Measurements from ENCODE around the gene RAB8A. TPM values are rescaled to one million over a fixed set of nuclear protein-coding genes. Genes with fewer than 3 reads are reported as not detected.
"Not testable (repeated sequence)": the region's sequence is repeated elsewhere in the genome, so short reads cannot be mapped to it uniquely, and the experiment has no call there.

RAB8A gene
- total RNA-seq, 1 donor, result 107 TPM

DNA sequence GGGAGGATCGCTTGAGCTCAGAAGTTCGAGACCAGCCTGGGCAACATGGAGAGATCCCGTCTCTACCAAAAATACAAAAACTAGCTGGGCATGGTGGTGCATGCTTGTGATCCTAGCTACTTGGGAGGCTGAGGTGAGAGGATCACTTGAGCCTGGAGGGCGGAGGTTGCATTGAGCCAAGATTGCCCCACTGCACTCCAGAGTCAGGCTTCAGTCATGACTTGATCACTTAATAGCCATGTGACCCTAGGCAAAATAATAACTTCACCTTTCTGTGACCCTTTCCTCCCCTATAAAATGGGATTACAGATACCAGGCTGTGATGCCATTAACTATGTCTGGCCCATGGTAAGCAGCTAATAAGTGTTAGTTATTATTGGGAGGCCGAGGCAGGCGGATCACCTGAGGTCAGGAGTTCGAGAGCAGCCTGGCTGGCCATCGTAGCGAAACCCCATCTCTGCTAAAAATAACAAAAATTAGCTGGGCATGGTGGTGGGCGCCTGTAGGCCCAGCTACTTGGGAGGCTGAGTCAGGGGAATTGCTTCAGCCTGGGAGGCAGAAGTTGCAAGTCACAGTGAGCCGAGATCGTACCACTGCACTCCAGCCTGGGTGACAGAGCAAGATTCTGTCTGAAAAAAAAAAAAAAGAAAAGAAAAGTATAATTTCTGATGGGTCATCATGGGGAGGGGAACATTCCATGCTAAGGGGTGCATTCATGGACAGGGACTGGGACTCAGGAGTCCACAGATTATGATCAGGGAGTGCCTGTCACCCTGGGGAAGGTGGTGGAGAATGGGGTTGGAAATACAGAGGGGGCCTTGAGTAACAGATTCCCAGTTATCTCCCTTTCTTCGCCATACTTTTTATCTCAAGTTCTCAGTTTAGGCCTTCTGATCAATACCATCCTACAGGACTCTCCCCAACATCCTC is 19.9 kb upstream of the RAB8A start:
- no peaks in the 10 kb centered on the region for H3K27me3 ChIP-seq (ENCODE audit: insufficient read depth, low read length)
- no peak overlapping the region for H3K4me3 ChIP-seq (ENCODE audit: low read length)
- no peaks in the 10 kb centered on the region for H3K9me3 ChIP-seq (ENCODE audit: low read depth, low read length)
- peaks cover 18% of the 10 kb centered on the region for H3K4me1 ChIP-seq (ENCODE audit: insufficient read depth, low read length)

DNA sequence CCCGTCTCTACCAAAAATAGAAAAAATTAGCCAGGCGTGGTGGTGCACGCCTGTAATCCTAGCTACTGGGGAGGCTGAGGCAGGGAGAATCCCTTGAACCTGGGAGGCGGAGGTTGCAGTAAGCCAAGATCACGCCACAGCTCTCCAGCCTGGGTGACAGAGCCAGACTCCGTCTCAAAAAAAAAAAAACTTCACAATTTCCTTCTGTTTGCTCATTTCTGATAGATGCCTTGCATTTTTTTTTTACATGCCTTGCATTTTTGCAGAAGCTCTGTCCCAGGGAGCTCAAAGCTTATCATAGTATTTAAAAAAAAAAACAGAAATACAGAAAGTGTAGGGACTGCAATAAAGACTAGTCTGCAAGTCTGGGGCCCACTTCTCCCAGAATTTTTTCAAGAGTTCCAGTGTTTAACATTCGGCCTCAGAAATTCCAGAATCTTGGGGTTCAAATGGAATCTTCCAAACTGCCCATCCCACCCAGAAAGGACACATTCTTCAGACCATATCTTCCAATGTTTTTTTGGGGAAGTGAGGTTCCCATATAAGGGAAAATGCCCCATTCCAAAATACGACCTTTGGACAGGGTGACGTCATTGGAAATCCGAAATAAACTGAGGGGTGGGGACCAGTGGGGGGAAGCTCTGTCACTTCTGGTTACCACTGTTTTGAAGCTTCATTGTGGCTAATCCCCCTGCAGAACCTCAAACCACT is 17.2 kb upstream of the RAB8A start:
- no peaks in the 10 kb centered on the region for H3K9me3 ChIP-seq (ENCODE audit: low read depth, low read length)
- peaks cover 10% of the 10 kb centered on the region for H3K4me1 ChIP-seq (ENCODE audit: insufficient read depth, low read length)
- H3K27me3 ChIP-seq (ENCODE audit: insufficient read depth, low read length), result no peaks in the 10 kb centered on the region
- H3K4me3 ChIP-seq (ENCODE audit: low read length), result no peak overlapping the region

DNA sequence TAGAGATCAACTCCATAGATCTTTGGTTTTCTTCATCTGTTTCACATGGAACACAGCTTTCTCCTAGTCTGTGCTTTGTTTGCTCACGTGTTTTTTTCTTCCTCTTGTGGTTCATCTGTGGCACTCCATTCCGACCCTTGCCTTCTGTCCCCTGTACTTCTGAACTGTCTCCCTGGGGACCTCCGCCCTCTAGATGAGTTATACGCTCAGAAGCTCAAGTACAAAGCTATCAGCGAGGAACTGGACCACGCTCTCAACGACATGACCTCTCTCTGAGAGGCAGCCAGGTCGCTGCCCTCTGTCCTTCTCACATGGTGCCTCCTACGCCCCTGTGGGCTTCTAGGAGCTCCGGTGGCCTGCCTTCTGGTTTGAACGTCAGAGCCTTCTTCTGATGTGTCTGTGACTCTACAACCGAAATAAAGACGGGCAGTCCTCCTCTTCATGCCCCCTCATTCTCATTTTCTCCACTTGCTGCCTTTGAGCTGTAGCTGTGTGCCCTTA is 16.6 kb upstream of the RAB8A start:
- Histone ChIP-seq H3K4me1 (ENCODE audit: insufficient read depth, low read length) (peaks cover 10% of the 10 kb centered on the region), H3K27me3 (ENCODE audit: insufficient read depth, low read length) (no peaks in the 10 kb centered on the region), H3K9me3 (ENCODE audit: low read depth, low read length) (no peaks in the 10 kb centered on the region), H3K4me3 (ENCODE audit: low read length) (no peak overlapping the region)

DNA sequence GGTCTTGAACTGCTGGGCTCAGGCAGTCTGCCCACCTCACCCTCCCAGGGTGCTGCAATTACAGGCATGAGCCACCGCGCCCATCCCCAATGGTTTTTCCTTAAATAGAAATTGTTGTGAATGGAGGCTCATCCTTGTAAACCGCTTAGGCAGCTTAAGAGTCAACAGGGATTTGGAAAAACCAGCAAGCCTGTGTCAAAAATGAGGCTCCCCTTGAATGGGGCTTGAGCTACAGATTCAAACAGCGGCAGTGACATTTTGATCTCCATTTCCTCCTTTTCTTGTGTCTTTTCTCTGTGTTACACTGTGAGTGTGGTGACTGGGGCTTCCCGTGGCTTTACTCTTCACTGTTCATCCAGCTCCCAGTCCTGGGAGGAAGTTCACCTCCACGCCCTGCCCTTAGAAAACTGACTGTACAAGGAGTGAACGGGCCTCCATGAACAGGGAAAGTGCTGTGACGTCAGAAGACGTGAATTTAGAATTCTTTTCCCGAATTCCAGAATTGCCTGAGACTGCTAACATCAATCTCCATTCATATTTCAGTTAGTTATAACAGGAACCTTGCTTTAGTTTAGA is 15.3 kb upstream of the RAB8A start:
- peaks cover 10% of the 10 kb centered on the region for H3K4me1 ChIP-seq (ENCODE audit: insufficient read depth, low read length)
- H3K27me3 ChIP-seq (ENCODE audit: insufficient read depth, low read length), result no peaks in the 10 kb centered on the region
- H3K4me3 ChIP-seq (ENCODE audit: low read length), result no peak overlapping the region
- no peaks in the 10 kb centered on the region for H3K9me3 ChIP-seq (ENCODE audit: low read depth, low read length)

DNA sequence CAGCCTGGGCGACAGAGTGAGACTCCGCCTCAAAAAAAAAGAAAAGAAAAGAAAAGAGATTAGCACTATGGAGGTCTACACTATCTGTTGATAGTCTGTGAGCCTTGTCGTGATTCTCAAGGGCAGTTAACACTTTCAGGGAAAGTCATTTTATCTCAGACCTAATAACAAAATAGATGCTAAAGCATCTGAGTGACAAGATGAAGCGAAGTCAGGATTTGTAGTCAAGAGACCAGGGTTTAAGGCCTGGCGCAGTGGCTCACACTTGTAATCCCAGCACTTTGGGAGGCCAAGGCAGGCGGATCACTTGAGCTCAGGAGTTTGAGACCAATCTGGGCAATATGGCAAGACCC is 13.3 kb upstream of the RAB8A start:
- Histone ChIP-seq H3K4me3 (ENCODE audit: low read length) (no peak overlapping the region), H3K27me3 (ENCODE audit: insufficient read depth, low read length) (no peaks in the 10 kb centered on the region), H3K9me3 (ENCODE audit: low read depth, low read length) (no peaks in the 10 kb centered on the region), H3K4me1 (ENCODE audit: insufficient read depth, low read length) (peaks cover 10% of the 10 kb centered on the region)

DNA sequence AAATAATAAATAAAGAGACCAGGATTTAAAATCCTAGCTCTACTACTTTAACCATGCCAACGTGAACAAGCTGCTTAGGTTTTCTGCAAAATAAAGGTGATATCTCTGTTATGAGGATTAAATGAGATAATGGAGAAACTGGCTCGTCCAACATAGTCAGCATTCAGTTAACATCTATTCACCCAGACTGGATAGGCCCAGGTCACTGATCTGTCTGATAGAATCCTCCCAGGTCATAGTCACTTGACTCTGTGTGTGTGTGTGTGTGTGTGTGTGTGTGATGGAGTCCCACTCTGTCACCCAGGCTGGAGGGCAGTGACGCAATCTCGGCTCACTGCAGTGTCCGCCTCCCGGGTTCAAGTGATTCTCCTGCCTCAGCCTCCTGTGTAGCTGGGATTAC is 12.9 kb upstream of the RAB8A start:
- H3K27me3 ChIP-seq (ENCODE audit: insufficient read depth, low read length), result no peaks in the 10 kb centered on the region

DNA sequence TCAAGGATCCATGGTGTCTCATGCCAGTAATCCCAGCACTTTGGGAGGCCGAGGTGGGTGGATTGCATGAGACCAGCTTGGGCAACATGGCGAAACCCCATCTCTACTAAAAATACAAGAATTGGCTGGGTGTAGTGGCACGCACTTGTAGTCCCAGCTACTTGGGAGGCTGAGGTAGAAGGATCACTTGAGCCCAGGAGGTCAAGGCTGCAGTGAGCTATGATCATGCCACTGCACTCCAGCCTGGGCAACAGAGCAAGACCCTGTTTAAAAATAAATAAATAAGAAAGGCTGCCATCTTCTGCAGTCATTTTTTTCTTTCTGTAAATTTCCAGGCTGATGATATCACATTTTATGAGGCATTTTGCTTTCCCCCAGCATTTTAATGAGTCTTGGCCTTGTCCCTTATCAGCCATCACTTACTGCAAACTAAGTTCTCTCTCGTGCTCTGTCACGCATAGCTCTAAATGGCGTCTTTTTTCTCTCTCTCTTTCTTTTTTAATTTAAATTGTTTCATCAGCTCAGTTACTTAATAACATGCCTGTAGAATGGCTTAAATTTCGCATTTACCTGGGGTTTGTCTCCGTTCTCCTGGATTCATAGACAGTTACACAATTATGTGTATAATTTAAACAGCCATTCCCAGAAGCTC is 12.2 kb upstream of the RAB8A start:
- not testable (repeated sequence) for H3K9me3 ChIP-seq (ENCODE audit: low read depth, low read length); H3K4me3 ChIP-seq (ENCODE audit: low read length); H3K27me3 ChIP-seq (ENCODE audit: insufficient read depth, low read length)
- H3K4me1 ChIP-seq (ENCODE audit: insufficient read depth, low read length), result peaks cover 14% of the 10 kb centered on the region

More for the DNA sequence above, 12.9 kb upstream of the RAB8A start:
- Histone ChIP-seq H3K4me3 (ENCODE audit: low read length) (no peak overlapping the region), H3K4me1 (ENCODE audit: insufficient read depth, low read length) (peaks cover 10% of the 10 kb centered on the region), H3K9me3 (ENCODE audit: low read depth, low read length) (no peaks in the 10 kb centered on the region)

DNA sequence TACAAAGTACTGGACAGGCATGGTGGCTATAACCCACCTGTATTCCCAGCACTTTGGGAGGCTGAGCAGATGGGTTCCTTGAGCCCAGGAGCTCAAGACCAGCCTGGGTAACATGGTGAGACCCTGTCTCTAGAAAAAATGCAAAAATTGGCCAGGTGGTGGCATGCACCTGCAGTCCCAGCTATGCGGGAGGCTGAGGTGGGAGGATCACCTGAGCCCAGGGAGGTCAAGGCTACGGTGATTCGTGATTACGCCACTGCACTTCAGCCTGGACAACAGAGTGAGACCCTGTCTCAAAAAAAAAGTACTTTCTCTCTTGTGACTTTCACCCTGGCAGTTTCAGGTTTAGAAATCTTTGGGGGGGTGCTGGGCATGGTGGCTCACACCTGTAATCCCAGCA is 11.2 kb upstream of the RAB8A start:
- no peaks in the 10 kb centered on the region for H3K9me3 ChIP-seq (ENCODE audit: low read depth, low read length)
- peaks cover 15% of the 10 kb centered on the region for H3K4me1 ChIP-seq (ENCODE audit: insufficient read depth, low read length)
- no peaks in the 10 kb centered on the region for H3K27me3 ChIP-seq (ENCODE audit: insufficient read depth, low read length)
- no peak overlapping the region for H3K4me3 ChIP-seq (ENCODE audit: low read length)

DNA sequence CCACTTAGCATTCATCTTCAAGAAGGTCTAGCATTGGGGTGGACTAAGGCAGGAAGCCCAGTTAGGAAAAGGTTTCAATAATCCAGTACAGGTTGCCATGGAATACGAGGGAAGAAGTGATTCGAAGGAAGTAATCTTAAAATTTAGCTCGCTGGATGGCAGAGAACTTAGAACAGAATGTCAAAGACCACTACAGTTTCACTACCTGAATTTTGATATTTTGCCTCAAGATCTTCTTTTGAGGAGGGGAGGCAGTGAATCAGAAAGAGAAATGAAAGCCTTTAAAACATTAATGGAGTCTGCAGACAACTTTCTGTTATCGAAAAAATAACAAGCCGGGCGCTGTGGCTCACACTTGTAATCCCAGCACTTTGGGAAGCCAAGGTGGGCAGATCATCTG is 7.0 kb upstream of the RAB8A start:
- no peak overlapping the region for H3K4me3 ChIP-seq (ENCODE audit: low read length)
- H3K9me3 ChIP-seq (ENCODE audit: low read depth, low read length), result no peaks in the 10 kb centered on the region
- peaks cover 26% of the 10 kb centered on the region for H3K4me1 ChIP-seq (ENCODE audit: insufficient read depth, low read length)
- H3K27me3 ChIP-seq (ENCODE audit: insufficient read depth, low read length), result no peaks in the 10 kb centered on the region

DNA sequence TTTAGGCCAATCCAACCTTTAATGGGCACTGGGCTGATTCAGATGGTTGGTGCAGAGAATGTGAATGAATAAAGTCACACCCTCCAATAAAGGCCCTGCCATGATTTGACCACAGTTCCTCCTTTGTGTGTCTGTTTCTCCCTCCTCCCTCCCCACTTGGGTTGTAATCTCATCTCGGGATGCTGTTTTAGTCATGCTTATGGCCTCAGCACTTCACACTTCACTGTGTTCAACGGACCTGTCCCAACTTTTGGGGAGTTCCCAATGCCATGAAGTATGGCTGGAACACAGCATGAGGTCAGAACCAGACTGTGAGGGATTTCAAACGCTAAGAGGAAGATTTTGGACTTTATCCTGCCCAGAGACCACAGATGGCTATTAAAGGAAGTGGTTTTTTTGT is 5.6 kb upstream of the RAB8A start:
- Histone ChIP-seq H3K9me3 (ENCODE audit: low read depth, low read length) (no peaks in the 10 kb centered on the region), H3K27me3 (ENCODE audit: insufficient read depth, low read length) (no peaks in the 10 kb centered on the region), H3K4me1 (ENCODE audit: insufficient read depth, low read length) (peaks cover 32% of the 10 kb centered on the region), H3K4me3 (ENCODE audit: low read length) (no peak overlapping the region)

DNA sequence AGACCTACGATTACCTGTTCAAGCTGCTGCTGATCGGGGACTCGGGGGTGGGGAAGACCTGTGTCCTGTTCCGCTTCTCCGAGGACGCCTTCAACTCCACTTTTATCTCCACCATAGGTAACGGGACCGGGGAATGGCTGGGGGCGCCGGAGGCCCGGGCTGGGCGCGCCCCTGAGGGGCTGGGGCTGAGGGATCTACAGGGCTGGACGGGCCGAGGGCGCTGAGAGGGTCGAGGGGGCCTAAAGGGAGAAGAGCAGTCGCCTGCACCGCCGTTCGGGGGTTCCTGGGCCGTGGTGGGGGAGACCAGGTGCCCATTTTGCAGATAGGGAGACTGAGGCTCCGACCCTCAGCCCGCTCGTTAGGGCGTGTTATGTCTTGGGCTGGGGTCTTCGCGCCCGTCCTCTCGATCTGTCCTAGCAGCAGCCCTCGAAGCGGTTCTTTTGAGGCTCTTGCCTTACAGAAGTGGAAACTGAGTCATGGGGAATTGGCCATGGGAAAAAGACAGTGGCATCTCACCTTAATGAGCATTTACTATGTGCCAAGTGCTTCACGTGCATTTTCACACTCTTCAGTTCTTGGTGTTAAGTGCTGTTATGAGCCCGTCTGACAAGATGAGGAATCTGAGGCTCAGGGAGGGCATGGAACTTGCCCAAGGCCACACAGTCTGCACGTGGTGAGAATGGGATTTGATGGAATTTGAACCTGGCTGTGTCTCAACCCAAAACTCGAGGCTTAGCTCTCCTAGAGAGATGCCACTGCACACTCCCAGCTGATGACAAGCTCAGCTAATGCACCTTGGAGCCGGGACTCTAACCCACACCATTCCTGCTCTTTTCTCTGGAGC is 442 bp downstream of the RAB8A start:
- Histone ChIP-seq H3K9me3 (ENCODE audit: low read depth, low read length) (no peaks in the 10 kb centered on the region), H3K4me3 (ENCODE audit: low read length) (peak overlapping the region; percentile 99), H3K4me1 (ENCODE audit: insufficient read depth, low read length) (peaks cover 59% of the 10 kb centered on the region), H3K27me3 (ENCODE audit: insufficient read depth, low read length) (no peaks in the 10 kb centered on the region)

DNA sequence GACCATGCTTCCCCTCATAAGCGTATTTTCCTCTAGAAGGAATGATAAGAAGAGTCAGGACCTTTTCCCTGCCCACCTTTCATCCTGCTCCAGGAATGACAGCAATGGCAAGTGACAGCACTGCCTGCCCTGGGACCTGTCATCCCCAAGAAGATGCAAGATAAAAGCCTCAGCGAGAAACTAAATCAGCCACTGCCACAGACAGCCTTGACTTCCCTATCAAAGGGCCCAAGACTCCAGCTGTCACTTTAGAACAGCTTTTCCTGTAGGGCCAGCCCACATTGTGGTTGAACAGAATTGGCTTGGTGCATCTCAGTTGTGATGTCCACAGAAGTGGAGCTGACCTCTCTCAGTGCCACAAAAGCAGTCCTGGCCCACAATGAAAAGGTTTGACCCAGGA is 1.1 kb downstream of the RAB8A start:
- Histone ChIP-seq H3K9me3 (ENCODE audit: low read depth, low read length) (no peaks in the 10 kb centered on the region), H3K4me1 (ENCODE audit: insufficient read depth, low read length) (peaks cover 65% of the 10 kb centered on the region), H3K4me3 (ENCODE audit: low read length) (peak overlapping the region; percentile 99), H3K27me3 (ENCODE audit: insufficient read depth, low read length) (no peaks in the 10 kb centered on the region)

DNA sequence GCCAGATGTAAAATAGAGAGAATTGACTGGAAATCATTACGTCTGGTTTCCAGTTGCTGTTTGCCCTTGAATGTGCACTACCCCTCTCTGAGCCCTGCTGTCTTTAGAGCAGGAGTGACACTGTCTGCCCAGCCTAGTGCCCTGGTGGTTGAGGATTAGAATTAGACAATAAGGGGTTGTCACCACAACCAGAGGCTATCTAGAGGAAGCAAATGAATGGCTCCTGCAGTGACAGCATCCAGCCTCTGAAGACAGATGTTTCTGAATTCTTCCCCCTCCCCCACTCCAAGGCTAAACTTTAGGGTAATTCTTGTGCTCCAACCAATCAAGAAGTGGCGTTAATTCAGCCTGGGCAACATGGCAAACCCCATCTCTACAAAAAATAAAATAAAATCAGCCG is 2.0 kb downstream of the RAB8A start:
- no peaks in the 10 kb centered on the region for H3K9me3 ChIP-seq (ENCODE audit: low read depth, low read length)
- H3K4me1 ChIP-seq (ENCODE audit: insufficient read depth, low read length), result peaks cover 74% of the 10 kb centered on the region
- H3K27me3 ChIP-seq (ENCODE audit: insufficient read depth, low read length), result no peaks in the 10 kb centered on the region
- no peak overlapping the region for H3K4me3 ChIP-seq (ENCODE audit: low read length)

DNA sequence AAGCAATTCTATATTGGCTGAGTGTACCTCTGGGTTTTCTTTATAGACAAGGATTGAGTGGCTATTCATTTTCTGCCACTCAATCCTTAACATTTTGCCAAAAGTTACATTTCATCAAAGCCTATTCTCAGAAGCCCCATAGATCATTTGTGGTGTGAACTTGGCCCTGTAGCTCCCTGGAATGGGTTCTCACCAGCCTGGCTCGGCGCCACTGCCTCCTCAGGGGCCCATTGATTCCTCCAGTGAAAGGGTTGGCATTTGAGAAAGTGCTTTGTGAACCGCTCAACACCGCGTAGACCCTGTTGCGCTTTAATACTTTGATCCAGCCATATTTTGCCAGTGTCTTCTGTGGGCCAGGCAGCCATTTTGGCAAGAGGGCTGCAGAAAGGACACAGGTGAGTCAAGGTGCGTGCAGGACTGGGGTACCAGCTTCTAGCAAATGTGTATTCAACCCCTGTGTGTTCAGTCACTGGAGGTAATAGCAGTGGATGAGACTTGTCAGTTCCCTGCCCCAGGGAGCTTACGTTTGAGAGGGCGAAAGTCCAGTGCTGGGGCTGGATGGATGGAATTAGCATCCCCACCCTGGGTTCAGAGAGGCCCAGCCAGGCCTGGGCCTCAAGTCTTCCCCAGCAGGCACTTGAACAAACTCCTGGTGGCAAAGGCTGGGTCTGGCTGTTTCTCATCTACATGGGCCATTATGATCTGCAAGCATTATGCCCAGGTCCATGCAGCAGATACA is 3.8 kb downstream of the RAB8A start:
- Histone ChIP-seq H3K4me3 (ENCODE audit: low read length) (no peak overlapping the region), H3K4me1 (ENCODE audit: insufficient read depth, low read length) (peaks cover 92% of the 10 kb centered on the region), H3K27me3 (ENCODE audit: insufficient read depth, low read length) (no peaks in the 10 kb centered on the region), H3K9me3 (ENCODE audit: low read depth, low read length) (no peaks in the 10 kb centered on the region)

Measured in mononuclear cell (primary cell).